Neural cell (in vitro differentiated cells): ENCODE results near the gene SRRM1. TPM values are rescaled to one million over a fixed set of nuclear protein-coding genes. Genes with fewer than 3 reads are reported as not detected.
"Not testable (repeated sequence)": the region's sequence is repeated elsewhere in the genome, so short reads cannot be mapped to it uniquely, and the experiment has no call there.

Experiments
- H2AFZ ChIP-seq: fragments of 200-600, 300-800 bp; sonication (generic), shearing (Covaris generic); 2 replicates; pipeline ENCODE4 v1.6.0; 2014; ENCODE audit warnings: low read depth, mild to moderate bottlenecking, antibody characterized with exemption, low read length, moderate library complexity
- H3F3A ChIP-seq: fragments of 200-600 bp; shearing (Covaris generic); 2 replicates; pipeline ENCODE4 v1.6.1; 2016; ENCODE audit warnings: mild to moderate bottlenecking, moderate library complexity, mixed read lengths, antibody characterized with exemption, low read length; ENCODE audit not compliant: insufficient read depth, poor library complexity, severe bottlenecking
- H3K27ac ChIP-seq: fragments of 200-600, 300-800 bp; sonication (generic), shearing (Covaris generic); 2 replicates; pipeline ENCODE4 v1.5.1; 2014; ENCODE audit warnings: mild to moderate bottlenecking, low read length, moderate library complexity
- H3K27me3 ChIP-seq: fragments of 300-800, 200-600 bp; sonication (generic), shearing (Covaris generic); 2 replicates; pipeline ENCODE4 v1.6.0; 2014; ENCODE audit warnings: mild to moderate bottlenecking, low read depth, low read length, moderate library complexity; ENCODE audit not compliant: insufficient read depth
- H3K36me3 ChIP-seq: fragments of 300-800, 200-600 bp; sonication (generic), shearing (Covaris generic); 2 replicates; pipeline ENCODE4 v1.5.1; 2014; ENCODE audit warnings: mild to moderate bottlenecking, antibody characterized with exemption, low read length, moderate library complexity; ENCODE audit not compliant: insufficient read depth
- H3K4me2 ChIP-seq: fragments of 300-800, 200-600 bp; sonication (generic), shearing (Covaris generic); 2 replicates; pipeline ENCODE4 v1.6.0; 2014; ENCODE audit warnings: mild to moderate bottlenecking, low read length
- H3K4me3 ChIP-seq: fragments of 300-800, 200-600 bp; sonication (generic), shearing (Covaris generic); 2 replicates; pipeline ENCODE4 v1.5.1; 2014; ENCODE audit warnings: mild to moderate bottlenecking, low read length, moderate library complexity
- H3K79me2 ChIP-seq: fragments of 200-600 bp; shearing (Covaris generic); replicated peaks from 2 replicates; pipeline ENCODE4 v1.6.0; 2014; ENCODE audit warnings: mild to moderate bottlenecking, low read length, moderate library complexity; ENCODE audit not compliant: insufficient read depth
- H3K9ac ChIP-seq: fragments of 300-800, 200-600 bp; sonication (generic), shearing (Covaris generic); 2 replicates; pipeline ENCODE4 v1.6.1; 2016; ENCODE audit warnings: mild to moderate bottlenecking, low read length, mixed read lengths
- H3K9me2 ChIP-seq: fragments of 200-600 bp; shearing (Covaris generic); 2 replicates; pipeline ENCODE4 v1.6.1; 2016; ENCODE audit warnings: mild to moderate bottlenecking, low read length, mixed read lengths; ENCODE audit not compliant: insufficient read depth
- H3K9me3 ChIP-seq: fragments of 200-600, 300-800 bp; sonication (generic), shearing (Covaris generic); 2 replicates; pipeline ENCODE4 v1.6.1; 2016; ENCODE audit warnings: mild to moderate bottlenecking, mixed run types, low read length, moderate library complexity, mixed read lengths
- H4K20me1 ChIP-seq: fragments of 200-600 bp; shearing (Covaris generic); 2 replicates; pipeline ENCODE4 v1.6.1; 2016; ENCODE audit warnings: mild to moderate bottlenecking, mixed run types; ENCODE audit not compliant: insufficient read depth
- TAF1 ChIP-seq: IDR thresholded peaks from 2 replicates; pipeline ENCODE4 v1.6.1; 2012; ENCODE audit warnings: low read depth
- polyA plus RNA-seq: library from polyadenylated mRNA; depleted of rRNA; stranded (reverse); fragments of >200 nt; gene quantifications from 2 replicates; pipeline ENCODE4 v1.2.3, GENCODE V29; 2014
- small RNA-seq, 3 experiments: library from RNA; depleted of rRNA; stranded (forward); fragments of <200 nt; gene quantifications; one replicate each; pipeline ENCODE3, GENCODE V24; 2012
- TF ChIP-seq, protein P1 (sequence below): IDR thresholded peaks from 2 replicates; pipeline ENCODE4 v1.6.1; 2012; ENCODE audit warnings: borderline replicate concordance

The SRRM1 gene
- polyA plus RNA-seq, 1 donor from 2014 or later = 37.1 TPM

DNA sequence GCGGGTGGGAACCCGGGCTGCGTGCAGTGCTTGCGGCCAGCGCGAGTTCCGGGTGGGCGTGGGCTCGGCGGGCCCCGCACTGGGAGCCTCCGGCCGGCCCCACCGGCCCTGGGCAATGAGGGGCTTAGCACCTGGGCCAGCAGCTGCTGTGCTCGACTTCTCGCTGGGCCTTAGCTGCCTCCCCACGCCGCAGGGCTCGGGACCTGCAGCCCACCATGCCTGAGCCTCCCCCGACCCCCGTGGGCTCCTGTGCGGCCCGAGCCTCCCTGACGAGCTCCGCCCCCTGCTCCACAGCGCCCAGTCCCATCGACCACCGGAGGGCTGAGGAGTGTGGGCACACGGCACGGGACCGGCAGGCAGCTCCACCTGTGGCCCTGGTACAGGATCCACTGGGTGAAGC, 78.4 kb downstream of the SRRM1 start:
- H3K36me3 ChIP-seq = no peaks in the 10 kb centered on the region
- no peaks in the 10 kb centered on the region for H3K9me2 ChIP-seq
- TF ChIP-seq TAF1 = no peak
- TF ChIP-seq, protein P1, sequence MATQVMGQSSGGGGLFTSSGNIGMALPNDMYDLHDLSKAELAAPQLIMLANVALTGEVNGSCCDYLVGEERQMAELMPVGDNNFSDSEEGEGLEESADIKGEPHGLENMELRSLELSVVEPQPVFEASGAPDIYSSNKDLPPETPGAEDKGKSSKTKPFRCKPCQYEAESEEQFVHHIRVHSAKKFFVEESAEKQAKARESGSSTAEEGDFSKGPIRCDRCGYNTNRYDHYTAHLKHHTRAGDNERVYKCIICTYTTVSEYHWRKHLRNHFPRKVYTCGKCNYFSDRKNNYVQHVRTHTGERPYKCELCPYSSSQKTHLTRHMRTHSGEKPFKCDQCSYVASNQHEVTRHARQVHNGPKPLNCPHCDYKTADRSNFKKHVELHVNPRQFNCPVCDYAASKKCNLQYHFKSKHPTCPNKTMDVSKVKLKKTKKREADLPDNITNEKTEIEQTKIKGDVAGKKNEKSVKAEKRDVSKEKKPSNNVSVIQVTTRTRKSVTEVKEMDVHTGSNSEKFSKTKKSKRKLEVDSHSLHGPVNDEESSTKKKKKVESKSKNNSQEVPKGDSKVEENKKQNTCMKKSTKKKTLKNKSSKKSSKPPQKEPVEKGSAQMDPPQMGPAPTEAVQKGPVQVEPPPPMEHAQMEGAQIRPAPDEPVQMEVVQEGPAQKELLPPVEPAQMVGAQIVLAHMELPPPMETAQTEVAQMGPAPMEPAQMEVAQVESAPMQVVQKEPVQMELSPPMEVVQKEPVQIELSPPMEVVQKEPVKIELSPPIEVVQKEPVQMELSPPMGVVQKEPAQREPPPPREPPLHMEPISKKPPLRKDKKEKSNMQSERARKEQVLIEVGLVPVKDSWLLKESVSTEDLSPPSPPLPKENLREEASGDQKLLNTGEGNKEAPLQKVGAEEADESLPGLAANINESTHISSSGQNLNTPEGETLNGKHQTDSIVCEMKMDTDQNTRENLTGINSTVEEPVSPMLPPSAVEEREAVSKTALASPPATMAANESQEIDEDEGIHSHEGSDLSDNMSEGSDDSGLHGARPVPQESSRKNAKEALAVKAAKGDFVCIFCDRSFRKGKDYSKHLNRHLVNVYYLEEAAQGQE = no peak
- no peak overlapping the region for H3K4me2 ChIP-seq
- H3K27ac ChIP-seq = no peak overlapping the region
- no peaks in the 10 kb centered on the region for H3F3A ChIP-seq
- H3K27me3 ChIP-seq = no peaks in the 10 kb centered on the region
- H4K20me1 ChIP-seq = no peaks in the 10 kb centered on the region
- no peak overlapping the region for H3K4me3 ChIP-seq
- H3K9ac ChIP-seq = no peak overlapping the region
- H3K79me2 ChIP-seq = no peaks in the 10 kb centered on the region
- H2AFZ ChIP-seq = no peak overlapping the region
- H3K9me3 ChIP-seq = no peaks in the 10 kb centered on the region

- H3K27ac ChIP-seq, H3K9me3 ChIP-seq, H3K79me2 ChIP-seq, H3K4me2 ChIP-seq, H2AFZ ChIP-seq, H4K20me1 ChIP-seq, H3K9me2 ChIP-seq, H3F3A ChIP-seq, H3K27me3 ChIP-seq, H3K36me3 ChIP-seq, H3K4me3 ChIP-seq, H3K9ac ChIP-seq: not testable (repeated sequence)
Measured at GRCh38 chr1:24722073-24723035, 79.3 kb downstream of the SRRM1 start.

Small RNA genes lying within 50 kb of the gene (small RNA-seq; reads per million reads assigned to genes)
- gene RF00019 = 0 to 1.2 (median 0) reads per million in 3 experiments

Other genes with a start within 250 kb of the SRRM1 start
- gene STPG1, start 229.5 kb upstream of the SRRM1 start, polyA plus RNA-seq = 0.89 and 2.2 TPM in 2 replicates
- gene NIPAL3, start 227.5 kb upstream of the SRRM1 start, polyA plus RNA-seq = 9.6 and 11.6 TPM in 2 replicates
- gene RCAN3, start 140.5 kb upstream of the SRRM1 start, polyA plus RNA-seq = 27.8 and 31.4 TPM in 2 replicates
- not detected in 2 replicates for gene NCMAP, start 87.2 kb upstream of the SRRM1 start, polyA plus RNA-seq
- 115 and 133 TPM in 2 replicates for gene CLIC4, start 102.1 kb downstream of the SRRM1 start, polyA plus RNA-seq